ENCODE measurements around the gene APBB1.
A peak's percentile ranks its signal among the peaks of the same experiment; 100 is the strongest.
"Not testable (repeated sequence)": the region's sequence is repeated elsewhere in the genome, so short reads cannot be mapped to it uniquely, and the experiment has no call there.

APBB1 gene

DNA sequence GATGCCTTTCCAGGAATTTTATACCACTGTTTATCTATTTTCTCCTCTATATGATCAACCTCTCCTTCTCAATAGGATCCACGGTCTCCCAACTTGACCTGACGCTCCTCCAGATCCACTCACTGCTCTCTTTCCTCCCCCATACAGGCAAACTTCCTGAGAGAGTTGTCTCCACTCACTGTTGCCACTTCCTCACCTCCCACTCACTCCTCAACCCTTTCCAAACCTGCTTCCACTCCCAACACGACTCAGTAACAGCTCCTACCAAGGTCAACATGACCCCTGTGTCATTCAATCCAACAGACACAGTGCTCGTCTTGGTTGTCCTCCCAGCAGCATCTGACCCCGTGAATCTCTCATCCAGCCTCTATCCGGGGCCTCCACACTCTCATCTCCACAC, 3.1 kb downstream of the APBB1 start:
- no peak for DNase-seq

DNA sequence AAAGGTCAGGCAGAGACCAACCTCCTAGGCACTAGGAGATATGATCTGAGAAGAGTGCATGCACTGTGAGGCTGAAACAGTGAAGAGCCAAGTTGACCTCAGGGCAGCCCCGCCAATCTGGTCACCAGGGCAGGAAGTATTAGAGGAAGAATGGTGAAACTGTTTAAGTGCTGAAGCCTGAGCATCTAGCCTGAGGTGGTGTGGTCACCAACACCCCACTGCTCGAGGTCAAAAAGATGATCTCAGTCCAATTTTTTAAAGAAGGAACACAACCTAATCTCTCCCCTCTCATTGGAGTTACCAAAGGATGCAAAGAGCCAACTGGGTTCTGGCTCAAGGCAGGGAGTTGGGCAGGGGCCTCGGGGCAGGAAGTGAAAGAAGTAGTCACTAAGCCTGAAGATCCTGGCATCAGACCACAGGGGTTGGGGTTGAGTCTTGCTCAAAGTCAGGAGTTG, 4.0 kb downstream of the APBB1 start:
- no peak for DNase-seq

DNA sequence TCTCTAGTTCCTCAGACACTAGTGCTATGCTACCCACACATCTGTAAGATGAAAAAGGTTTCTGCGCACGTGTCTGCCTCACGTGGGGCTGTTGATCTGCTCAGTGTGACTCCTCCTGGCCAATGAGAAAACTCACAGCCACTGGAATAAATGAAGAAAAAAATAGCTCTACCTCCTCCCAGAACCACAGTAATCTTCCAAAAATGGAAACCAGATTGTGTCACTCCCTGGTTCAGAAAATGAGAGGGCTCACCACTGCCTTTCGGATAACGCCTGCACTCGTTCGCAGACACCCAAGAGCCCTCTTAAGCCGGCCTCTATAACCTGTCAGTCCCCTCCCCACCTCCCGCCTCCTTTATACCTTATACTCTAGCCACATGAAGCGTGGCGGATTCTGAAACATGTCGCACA, 5.1 kb downstream of the APBB1 start:
- DNase-seq, result peak; percentile 62 to 74

DNA sequence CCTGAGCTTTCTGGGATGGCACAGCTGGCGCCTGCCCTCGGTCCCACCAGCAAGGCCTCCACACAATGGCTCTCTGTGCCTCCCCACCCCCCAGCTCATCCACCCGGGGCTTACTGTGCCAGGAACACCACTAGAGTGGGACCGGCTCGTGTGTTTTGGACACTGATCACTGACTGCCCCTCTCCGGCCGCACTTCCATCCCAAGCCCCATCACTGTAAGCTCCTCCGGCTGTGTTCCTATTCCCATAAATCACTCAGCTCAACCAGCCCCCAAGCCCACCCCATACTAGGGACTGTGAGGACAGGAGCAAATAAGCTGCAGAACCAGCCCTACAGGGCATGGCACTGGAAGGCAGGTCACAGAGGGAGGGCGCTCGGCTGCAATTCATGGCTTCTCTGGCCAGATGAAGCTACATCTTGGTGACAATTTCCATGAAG, 7.3 kb downstream of the APBB1 start:
- DNase-seq, result no peak

DNA sequence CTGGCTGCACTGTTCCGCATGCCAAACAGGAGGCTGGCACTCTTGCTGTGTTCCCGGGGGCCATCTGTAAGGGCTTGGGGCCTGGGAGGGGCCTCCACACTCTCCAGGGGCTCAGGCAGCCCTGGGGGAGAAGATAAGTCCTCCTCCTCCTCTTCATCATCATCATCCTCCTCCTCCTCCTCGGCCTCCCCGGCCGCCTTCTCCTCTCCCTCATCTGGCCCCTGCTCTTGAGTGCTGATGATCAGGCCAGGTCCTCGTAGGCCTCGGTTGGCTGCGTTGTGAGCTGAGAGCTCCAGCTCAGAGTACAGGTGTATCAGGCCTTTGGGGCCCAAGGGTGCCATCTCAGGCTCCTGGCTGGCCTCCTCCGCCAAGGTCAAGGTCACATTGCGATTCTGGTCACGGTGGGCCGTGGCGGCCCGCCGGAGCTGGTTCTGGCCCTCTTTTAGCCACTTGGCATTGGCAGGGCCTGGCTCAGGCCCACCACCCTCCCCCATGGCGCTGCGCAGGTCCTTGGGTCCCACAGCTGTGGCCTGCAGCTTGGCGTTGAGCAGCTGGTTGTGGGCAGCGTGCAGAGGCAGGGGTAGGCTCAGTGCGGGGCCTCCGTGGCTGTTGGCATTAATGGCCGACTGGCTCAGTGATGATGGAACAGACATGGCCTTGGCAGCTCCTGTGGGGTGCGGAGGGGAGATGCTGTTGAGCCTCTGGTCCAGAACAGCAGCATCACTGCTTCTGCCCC, 8.0 kb downstream of the APBB1 start:
- no peak for DNase-seq

DNA sequence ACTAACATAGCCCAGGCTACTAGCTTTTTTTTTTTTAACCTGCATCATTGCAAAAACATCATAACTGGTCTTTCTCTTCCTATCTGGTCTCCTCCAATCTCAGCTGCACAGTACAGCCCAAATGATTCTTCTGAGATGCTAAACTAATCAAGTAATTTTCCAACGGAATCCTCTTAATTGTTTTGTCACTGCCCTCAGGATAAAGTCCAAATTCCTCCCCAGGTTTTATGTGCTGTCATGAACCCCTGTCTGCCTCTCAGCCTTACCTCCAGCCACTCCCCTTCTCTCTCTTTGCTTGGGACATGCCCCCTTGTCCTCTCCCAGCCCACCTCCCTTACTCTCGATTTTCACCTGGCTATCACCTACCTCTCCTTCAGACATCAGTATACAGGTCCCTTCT, 12.5 kb downstream of the APBB1 start:
- no peak for DNase-seq

DNA sequence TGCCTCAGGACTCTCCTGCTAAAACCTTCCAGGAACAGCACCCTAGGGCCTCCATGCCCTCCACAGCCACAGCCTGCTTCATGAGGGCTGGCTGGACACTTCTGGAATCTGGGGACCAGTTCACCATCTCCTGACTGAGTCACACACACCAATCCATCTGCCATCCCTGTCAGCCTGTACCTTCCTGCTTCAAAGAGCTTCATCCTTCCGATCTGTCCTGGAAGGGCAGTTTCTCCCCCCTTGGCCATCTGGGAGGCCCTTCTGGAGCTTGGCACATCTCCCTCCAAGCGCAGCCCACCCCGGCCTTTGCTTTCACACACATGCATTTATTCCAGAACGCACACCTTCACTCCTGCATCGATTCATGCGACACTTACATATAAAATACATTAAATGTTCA, 13.0 kb downstream of the APBB1 start:
- no peak for DNase-seq

DNA sequence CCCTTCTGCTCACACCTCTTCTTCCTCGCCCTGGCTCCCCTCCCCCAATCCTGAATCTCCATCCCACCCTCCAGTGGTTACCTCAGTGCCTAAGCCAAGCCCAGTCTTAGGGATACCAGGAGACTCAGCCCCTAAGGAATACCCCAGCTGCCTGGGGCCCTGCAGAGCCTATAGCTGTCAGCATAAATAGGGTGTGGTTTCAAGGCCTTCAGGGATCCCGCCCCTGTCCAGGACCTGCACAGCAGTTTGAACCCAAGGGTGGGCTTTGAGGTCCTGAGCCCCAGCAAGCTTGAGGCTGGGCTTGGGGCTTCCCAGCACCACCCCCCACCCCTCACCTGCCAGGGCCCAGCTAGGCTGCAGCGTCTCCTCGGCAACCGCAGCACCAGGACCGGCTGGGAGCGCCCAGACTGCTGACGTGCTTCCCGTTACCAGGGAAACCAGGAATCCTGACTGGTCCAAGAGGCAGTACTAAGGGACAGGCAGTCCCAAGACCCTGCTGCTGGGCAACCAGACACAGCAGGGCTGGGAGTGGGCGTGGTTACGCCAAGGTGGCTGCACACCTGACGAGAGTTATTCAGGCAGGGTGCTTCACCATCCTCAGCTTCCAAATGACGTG, 13.7 kb downstream of the APBB1 start:
- no peak for DNase-seq

DNA sequence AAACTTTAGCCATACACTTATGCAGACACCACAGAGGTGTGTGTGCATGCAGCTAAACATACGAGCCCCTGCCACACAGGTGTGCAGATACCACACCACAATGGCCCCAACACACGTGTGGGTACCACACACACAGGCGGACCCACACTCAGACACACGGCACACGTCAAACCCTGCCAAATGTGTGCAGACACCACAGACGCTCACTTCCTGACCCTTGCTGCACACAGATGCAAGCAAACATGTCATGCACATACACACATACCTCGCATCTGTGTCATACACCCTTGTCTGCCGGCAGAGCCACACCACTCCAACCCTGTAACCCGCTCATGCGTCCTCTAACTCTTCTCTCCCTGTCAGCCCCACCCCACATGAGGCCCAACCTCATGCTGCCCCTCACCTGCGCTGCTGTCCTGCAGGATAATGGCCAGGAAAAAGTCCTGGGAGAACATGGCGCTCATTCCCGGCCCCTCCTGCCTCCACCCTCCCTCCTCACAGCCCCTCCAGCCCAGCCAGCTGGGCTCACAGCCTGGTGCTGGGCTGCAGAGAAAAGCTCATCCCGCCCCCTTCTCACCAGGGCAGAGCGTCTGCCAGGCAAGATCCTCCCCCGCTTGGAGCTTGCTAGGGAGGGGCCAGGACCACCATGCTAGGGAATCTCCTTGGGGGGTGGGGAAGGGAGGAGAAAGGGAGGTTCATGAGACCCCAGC, 14.4 kb downstream of the APBB1 start:
- DNase-seq, result peak; percentile 18 to 55

DNA sequence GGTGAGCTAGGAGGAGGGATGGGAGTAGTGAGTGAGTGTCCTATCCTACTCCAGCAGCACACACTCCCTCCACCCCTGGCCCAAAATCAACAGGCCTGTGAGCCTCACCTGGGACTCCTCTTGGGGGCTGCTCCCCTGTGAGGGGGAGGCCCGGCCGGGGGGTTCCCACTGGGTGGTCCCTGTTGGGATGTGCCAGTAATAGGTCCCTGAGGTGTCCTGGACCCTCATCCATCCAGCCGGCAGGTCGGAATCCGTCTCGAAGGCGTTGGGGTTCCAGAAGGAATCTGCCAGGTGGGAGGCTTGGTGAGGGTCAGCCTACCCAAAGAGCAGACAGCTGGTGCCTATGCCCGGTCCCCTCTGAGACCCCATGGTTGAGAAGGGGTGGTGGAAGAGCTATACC, 15.4 kb downstream of the APBB1 start:
- DNase-seq, result no peak

DNA sequence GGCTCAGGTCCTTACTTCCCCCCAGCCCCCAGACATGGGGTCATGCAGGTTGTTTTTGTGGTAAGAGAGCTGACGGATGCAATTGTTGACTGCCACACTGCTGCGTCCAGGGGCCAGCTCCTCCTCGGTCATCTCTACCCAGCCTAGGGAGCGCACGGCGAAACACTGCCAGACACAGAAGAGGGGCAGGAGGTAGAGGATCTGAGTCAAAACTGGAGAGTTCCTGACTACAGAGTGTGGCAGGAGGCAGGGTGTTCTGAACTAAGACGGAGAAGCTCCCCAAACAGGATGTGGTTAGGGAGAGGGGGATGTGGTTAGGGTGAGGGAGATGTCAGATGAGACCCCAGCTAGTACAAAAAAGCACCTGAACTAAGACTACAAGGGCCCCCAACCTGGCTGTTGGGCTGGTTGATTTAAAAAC, 16.3 kb downstream of the APBB1 start:
- peak; percentile 81 to 82 for DNase-seq

DNA sequence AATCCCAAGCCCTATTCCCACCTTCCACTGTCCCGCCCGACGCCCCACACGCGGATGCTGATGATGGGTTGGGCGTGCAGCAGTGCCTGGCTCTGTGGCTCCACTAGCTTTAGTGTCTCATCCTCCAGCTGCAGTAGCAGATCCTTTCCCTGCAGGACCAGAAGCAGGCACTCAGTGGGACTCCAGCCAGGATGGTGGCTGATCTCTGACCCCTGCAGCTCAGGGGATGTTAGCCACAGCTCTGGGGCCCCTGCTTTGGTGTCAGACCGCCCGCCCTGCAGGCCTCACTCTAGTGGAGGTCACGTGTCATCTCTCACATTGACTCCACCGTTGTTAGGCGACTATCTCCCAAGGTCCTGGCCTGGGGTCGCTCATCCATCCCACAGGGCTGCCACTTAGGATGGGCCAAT, 16.8 kb downstream of the APBB1 start:
- peak in 1 of 2 donors; percentile 19 for DNase-seq

DNA sequence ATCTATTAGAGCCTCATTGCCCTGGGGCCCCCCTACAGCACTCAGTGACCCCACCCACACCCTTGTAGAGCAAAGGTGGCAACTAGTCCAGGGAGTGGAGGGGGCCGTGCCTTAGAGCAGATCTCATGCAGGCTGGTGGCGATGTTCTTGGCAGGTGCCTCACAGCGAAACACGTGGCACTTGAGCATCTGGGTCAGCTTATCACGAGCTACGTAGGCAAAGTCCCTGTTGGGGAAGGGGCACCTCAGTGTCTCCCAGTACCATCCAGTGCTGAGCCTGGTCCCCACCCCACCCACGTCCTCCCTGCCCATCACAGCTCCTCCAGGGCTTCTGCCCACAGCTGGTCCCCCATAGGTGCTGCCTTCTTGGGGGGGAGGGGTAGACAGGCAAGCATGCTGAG, 17.4 kb downstream of the APBB1 start:
- DNase-seq, result no peak

DNA sequence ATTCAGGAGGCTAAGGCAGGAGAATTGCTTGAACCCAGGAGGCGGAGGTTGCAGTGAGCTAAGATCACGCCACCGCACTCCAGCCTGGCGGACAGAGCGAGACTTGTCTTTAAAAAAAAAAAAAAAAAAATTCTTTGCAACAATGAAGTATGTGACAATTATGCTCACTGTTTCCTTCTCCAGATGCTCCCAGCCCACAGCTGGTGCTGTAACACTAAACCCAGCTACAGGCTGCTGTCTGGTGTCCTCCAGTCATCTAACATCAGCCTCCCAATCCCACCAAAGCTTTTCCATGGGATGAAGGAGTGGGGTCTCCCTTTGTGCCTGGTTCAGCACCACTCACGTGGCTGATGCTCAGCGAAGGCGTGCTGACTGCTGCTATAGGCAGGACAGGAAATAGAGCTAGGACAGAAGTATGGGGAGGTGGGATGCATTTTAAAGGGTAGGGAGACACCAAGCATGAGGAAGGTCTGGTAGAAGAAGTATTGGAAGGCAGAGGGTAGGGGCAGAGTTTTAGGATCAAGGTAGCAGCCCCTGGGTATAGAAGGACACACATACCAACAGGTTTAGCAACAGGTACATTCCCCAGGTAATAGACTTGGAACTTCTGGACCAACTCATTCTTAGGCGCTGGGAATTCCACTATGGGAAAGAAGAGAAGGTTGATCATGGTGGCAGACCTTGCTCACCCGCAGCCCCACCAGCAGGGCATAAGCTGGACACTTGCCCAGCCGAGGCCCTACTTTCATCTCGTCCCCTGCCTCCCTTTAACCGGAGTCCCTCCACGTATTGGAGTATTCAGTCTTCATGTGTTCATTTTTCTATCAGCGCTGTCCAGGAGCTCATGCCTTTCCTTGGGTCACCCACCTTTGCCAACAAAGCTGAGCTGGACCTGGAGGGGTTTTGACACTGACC, 18.2 kb downstream of the APBB1 start:
- DNase-seq, result no peak

DNA sequence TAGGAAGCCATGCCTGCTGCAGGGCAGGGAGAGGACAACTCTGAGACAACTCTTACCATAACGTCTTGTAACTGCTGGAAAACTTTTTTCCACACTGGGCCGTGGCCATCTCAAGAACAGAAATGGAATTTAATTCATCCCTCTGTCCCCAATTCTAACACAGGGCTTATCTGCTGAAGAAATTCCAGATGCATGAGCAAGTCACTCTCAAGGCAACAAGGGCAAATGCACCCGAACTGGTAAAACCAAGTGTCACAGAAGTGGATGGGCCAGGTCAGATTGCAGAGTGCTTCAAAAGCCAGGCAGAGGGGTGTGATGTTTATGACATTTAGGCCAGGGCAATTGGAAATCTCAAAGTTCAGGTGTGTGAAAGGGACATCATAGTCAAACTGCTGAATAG, 21.3 kb downstream of the APBB1 start:
- DNase-seq, result no peak

DNA sequence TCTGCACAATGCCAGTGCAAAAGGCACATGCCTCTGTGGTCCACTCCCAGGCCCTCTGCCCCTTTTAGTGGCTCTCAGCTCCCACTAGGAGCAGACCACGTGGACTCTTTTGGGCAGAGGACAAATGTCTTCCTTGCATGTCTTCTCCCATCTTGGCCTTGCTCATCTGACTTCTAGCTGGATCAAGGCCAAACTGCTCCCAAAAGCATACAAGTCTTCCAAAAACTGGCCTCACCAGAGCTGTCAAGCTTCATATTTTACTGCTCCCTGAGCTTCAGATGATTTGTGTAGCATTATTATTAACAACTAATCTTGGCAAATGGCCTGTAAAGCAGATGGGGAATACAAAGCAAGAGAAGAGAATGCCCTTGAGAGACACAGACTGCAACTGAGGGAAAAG, 21.7 kb downstream of the APBB1 start:
- no peak for DNase-seq

DNA sequence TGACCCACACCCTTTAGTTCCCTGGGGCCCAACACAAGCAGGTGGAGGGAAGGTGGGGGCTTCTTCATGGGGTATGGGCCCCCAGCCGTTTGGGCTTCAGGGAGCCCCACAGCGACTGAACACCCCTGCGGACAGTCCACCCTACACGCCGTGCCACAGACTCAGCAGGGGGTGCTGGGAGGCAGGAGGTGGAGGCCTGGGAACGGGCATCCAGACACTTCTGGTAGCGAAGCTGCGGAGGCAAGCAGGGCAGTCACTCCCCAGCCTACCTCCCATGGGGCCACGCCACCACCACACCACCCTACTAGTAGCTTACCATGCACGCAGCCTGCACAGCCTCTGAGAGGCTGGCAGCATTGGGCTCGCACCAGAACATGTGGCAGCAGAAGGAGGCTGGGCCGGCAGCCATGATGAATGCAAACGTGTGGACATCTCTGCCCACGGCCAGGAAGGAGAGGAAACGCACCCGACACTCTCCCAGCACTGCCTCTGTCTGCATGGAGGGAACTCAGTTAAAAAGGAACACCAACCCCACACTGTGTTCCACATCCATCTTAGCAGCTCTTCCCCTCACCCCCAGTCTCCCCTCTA, 23.3 kb downstream of the APBB1 start:
- no peak for DNase-seq

DNA sequence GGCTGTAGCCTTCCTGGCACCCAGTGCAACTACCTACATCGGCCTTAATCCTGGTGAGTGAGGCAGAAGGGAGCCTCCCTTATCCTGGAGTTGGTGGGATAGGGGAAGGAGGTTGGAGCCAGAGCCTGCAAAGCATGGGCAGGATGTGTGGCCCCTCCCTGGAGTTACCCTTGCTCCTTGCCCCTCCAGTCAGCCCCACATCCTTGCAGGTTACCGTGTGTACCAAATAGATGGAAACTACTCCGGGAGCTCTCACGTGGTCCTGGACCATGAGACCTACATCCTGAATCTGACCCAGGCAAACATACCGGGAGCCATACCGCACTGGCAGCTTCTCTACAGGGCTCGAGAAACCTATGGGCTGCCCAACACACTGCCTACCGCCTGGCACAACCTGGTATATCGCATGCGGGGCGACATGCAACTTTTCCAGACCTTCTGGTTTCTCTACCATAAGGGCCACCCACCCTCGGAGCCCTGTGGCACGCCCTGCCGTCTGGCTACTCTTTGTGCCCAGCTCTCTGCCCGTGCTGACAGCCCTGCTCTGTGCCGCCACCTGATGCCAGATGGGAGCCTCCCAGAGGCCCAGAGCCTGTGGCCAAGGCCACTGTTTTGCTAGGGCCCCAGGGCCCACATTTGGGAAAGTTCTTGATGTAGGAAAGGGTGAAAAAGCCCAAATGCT, 24.8 kb downstream of the APBB1 start:
- no peak for DNase-seq

DNA sequence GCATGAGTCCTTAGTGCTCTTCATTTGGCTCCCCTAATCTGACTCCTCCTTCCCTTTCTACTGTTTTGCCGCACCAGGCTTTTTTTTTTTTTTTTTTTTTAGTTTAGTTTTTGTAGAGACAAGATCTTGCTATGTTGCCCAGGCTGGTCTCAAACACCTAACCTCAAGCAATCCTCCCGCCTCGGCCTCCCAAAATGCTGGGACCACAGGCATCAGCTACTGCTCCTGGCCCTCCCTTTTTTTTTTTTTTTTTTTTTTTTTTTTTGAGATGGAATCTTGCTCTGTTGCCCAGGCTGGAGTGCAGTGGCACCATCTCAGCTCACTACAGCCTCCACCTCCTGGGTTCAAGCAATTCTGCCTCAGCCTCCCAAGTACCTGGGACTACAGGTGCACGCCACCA, 26.6 kb downstream of the APBB1 start:
- not testable (repeated sequence) for DNase-seq

DNA sequence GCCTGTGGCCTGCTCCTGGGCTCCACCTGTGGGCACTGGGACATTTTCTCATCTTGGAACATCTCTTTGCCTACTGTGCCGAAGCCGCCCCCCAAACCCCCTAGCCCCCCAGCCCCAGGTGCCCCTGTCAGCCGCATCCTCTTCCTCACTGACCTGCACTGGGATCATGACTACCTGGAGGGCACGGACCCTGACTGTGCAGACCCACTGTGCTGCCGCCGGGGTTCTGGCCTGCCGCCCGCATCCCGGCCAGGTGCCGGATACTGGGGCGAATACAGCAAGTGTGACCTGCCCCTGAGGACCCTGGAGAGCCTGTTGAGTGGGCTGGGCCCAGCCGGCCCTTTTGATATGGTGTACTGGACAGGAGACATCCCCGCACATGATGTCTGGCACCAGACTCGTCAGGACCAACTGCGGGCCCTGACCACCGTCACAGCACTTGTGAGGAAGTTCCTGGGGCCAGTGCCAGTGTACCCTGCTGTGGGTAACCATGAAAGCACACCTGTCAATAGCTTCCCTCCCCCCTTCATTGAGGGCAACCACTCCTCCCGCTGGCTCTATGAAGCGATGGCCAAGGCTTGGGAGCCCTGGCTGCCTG, 27.3 kb downstream of the APBB1 start:
- no peak for DNase-seq

DNA sequence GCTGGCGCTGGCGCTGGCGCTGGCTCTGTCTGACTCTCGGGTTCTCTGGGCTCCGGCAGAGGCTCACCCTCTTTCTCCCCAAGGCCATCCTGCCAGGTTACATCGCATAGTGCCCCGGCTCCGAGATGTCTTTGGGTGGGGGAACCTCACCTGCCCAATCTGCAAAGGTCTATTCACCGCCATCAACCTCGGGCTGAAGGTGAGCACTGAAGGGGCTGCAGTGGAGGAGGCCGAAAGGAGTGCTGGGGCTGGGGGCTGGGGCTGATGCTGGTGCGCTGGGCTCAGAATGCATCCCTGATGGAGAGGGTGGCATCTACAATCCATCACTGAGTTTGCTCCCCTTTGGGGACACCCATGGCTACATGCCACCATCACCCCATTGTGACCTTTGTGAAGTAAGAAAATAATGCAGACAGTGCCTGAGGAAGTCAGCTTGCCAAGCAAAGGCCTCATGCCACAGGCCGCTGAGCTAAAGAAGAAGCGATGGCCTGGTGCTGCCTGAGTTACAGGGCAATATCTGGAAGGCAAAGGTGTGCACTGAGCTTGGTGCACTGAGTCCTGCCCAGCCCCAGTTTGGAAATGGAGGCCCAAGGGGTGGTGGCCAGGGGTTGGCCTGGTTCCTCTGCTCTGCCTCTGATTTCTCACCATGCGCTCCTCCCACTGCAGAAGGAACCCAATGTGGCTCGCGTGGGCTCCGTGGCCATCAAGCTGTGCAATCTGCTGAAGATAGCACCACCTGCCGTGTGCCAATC, 28.0 kb downstream of the APBB1 start:
- DNase-seq, result no peak
